ENCODE data around the gene LY6G6C. TPM values are rescaled to one million over a fixed set of nuclear protein-coding genes. Genes with fewer than 3 reads are reported as not detected.

Gene LY6G6C, protein sequence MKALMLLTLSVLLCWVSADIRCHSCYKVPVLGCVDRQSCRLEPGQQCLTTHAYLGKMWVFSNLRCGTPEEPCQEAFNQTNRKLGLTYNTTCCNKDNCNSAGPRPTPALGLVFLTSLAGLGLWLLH
- total RNA-seq (2013) = 0.10 TPM
- polyA plus RNA-seq (under 1 TPM in 1 of 3 donors, not detected in 2; 0.27 TPM), polyA minus RNA-seq (0.24 and 0.55 TPM in 2 replicates), total RNA-seq (0.08 to 2.1 (median 0.69) reads per million in 11 experiments)

DNA sequence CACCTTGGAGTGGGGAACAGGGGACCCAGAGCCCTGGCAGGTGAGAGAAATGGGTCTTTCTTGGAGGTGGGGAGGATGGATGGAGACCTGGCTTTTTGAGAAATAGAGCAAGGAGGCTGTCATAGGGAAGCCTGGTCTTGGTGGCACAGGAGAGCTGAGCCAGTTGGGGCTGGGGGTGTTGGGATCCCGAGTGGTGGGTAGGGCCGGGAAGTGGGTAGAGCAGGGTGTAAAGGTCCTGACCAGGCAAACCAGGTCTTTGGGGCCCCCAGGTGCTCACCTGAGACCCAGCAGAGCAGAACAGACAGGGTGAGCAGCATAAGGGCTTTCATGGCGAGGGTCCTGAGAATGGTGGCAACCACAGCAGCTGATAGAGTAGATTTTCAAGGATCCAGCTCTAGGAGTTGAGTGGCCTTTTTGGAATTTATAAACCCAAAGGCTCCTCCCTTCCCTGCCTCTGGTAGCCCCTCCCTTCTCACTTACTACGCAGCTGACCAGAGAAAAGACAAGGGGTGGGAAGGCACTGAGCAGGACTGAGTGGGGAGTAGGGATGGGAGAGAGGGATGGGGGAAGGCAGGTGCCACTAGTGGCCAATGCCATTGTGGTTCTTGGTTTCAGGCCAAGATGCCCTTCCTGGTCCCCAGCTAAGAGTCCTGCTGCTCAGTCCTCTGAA is at the start of gene LY6G6C:
Gene LY6G6C (minus strand): TSS at position 396 of the 670 bp plus-strand sequence. CDS start 67 bp downstream, at position 329.
- H3K27ac ChIP-seq (ENCODE audit: low read depth in 1 of 2, low read length in 2 of 2) = no peak within 1 kb of the TSS
- no peak within 1 kb of the TSS for H3K4me3 ChIP-seq (replicated peaks in 1 of 3; ENCODE audit: low read depth in 2 of 3, low read length in 3 of 3)
- no peak within 1 kb of the TSS for H3K4me2 ChIP-seq (replicated peaks; ENCODE audit: extremely low read depth, low read length, poor library complexity, severe bottlenecking)
- no peaks in the 10 kb centered on the region for H3K36me3 ChIP-seq (replicated peaks in 1 of 2; ENCODE audit: control insufficient read depth in 1 of 2, insufficient read depth in 2 of 2, low read length in 2 of 2)
- TF ChIP-seq, protein P1, sequence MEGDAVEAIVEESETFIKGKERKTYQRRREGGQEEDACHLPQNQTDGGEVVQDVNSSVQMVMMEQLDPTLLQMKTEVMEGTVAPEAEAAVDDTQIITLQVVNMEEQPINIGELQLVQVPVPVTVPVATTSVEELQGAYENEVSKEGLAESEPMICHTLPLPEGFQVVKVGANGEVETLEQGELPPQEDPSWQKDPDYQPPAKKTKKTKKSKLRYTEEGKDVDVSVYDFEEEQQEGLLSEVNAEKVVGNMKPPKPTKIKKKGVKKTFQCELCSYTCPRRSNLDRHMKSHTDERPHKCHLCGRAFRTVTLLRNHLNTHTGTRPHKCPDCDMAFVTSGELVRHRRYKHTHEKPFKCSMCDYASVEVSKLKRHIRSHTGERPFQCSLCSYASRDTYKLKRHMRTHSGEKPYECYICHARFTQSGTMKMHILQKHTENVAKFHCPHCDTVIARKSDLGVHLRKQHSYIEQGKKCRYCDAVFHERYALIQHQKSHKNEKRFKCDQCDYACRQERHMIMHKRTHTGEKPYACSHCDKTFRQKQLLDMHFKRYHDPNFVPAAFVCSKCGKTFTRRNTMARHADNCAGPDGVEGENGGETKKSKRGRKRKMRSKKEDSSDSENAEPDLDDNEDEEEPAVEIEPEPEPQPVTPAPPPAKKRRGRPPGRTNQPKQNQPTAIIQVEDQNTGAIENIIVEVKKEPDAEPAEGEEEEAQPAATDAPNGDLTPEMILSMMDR (IDR thresholded peaks at IDR 0.05) = no peak
- Mint-ChIP-seq H3K9me3 (peaks cover 0 to 3% (median 0%) of the 10 kb centered on the region in 7 donors), H3K27me3 (ENCODE audit: low read depth in 3 of 3) (peaks cover 8 to 19% (median 13%) of the 10 kb centered on the region in 3 donors), H3K4me3 (peak within 1 kb of the TSS in 1 of 2 donors; percentile 4), H3K27ac (no peak within 1 kb of the TSS), H3K4me1 (peaks cover 23% of the 10 kb centered on the region), H3K36me3 (peaks cover 18 to 23% of the 10 kb centered on the region in 2 donors)
- H3K27me3 ChIP-seq (ENCODE audit: control insufficient read depth in 2 of 2, insufficient read depth in 2 of 2, low read length in 2 of 2) = no peaks in the 10 kb centered on the region
- no peak within 1 kb of the TSS for H2AFZ ChIP-seq (ENCODE audit: insufficient read depth, low read depth, low read length, poor library complexity, severe bottlenecking)
- WGBS (ENCODE audit: insufficient coverage) = 89% methylated on average over 2 of the region's 4 CpGs
- H3K9me3 ChIP-seq (replicated peaks in 1 of 2; ENCODE audit: control insufficient read depth in 1 of 2, insufficient read depth in 1 of 2, low read length in 2 of 2) = no peaks in the 10 kb centered on the region
- DNase-seq = no peak
- no peaks in the 10 kb centered on the region for H4K20me1 ChIP-seq (ENCODE audit: insufficient read depth, low read length)
- peaks cover 11 to 13% of the 10 kb centered on the region in 2 donors for H3K4me1 ChIP-seq (ENCODE audit: control insufficient read depth in 1 of 2, insufficient read depth in 2 of 2, low read length in 2 of 2)
- intact Hi-C loops (cut with micrococcal nuclease) = loop anchor here in 1 of 2 donors (10.0 kb wide), 1 partner anchor 113 kb away; no protein-coding TSS in a partner anchor
- no peaks in the 10 kb centered on the region for H3K79me2 ChIP-seq (ENCODE audit: insufficient read depth, low read length)
- no peak within 1 kb of the TSS for H3K9ac ChIP-seq (ENCODE audit: insufficient read depth, low read length, poor library complexity, severe bottlenecking)

DNA sequence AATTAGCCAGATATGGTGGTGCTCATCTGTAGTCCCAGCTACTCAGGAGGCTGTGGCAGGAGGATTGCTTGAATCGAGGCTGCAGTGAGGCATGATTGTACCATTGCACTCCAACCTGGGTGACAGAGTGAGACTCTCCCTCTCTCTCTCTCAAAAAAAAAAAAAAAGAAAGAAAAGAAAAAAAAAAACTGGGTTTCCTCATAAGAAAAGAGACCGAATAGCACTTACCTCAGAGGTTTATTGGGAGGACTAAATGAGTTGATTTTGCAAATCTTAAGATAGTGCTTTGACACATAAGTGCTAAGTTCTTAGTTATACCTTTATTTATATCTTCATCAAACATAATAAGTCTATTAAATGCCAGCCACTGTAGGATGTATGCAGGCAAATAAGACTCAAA is 49.3 kb upstream of the LY6G6C start:
- Histone ChIP-seq H3K4me3 (replicated peaks in 1 of 3; ENCODE audit: low read depth in 2 of 3, low read length in 3 of 3) (no peak overlapping the region), H3K27me3 (ENCODE audit: control insufficient read depth in 2 of 2, insufficient read depth in 2 of 2, low read length in 2 of 2) (no peaks in the 10 kb centered on the region), H3K4me2 (replicated peaks; ENCODE audit: extremely low read depth, low read length, poor library complexity, severe bottlenecking) (no peak overlapping the region), H3K9ac (ENCODE audit: insufficient read depth, low read length, poor library complexity, severe bottlenecking) (no peak overlapping the region), H2AFZ (ENCODE audit: insufficient read depth, low read depth, low read length, poor library complexity, severe bottlenecking) (no peak overlapping the region), H3K4me1 (ENCODE audit: control insufficient read depth in 1 of 2, insufficient read depth in 2 of 2, low read length in 2 of 2) (peaks cover 29 to 30% of the 10 kb centered on the region in 2 donors), H3K36me3 (replicated peaks in 1 of 2; ENCODE audit: control insufficient read depth in 1 of 2, insufficient read depth in 2 of 2, low read length in 2 of 2) (no peaks in the 10 kb centered on the region), H4K20me1 (ENCODE audit: insufficient read depth, low read length) (no peaks in the 10 kb centered on the region), H3K27ac (ENCODE audit: low read depth in 1 of 2, low read length in 2 of 2) (no peak overlapping the region), H3K9me3 (replicated peaks in 1 of 2; ENCODE audit: control insufficient read depth in 1 of 2, insufficient read depth in 1 of 2, low read length in 2 of 2) (no peaks in the 10 kb centered on the region), H3K79me2 (ENCODE audit: insufficient read depth, low read length) (no peaks in the 10 kb centered on the region)
- Mint-ChIP-seq H3K36me3 (no peaks in the 10 kb centered on the region), H3K27ac (peak overlapping the region in 1 of 7 donors; percentile 41), H3K9me3 (peaks cover 0 to 1% (median 0%) of the 10 kb centered on the region in 7 donors), H3K4me1 (peaks cover 29% of the 10 kb centered on the region), H3K27me3 (ENCODE audit: low read depth in 3 of 3) (peaks cover 0 to 7% (median 2%) of the 10 kb centered on the region in 3 donors), H3K4me3 (no peak overlapping the region)
- no peak for DNase-seq
- intact Hi-C loops (cut with micrococcal nuclease) = no loop called here
- WGBS (ENCODE audit: insufficient coverage) = no CpG with 5 or more reads among the region's 2 CpGs
- TF ChIP-seq, protein P1 (IDR thresholded peaks at IDR 0.05) = no peak

Measured in CD14-positive monocyte (primary cell).